CD4-positive, alpha-beta memory T cell (primary cell): ENCODE data around the gene SPATA16. TPM values are rescaled to one million over a fixed set of nuclear protein-coding genes. Genes with fewer than 3 reads are reported as not detected.
"Not testable (repeated sequence)": the region's sequence is repeated elsewhere in the genome, so short reads cannot be mapped to it uniquely, and the experiment has no call there.

ENCODE experiments used
- CTCF ChIA-PET: fragments of 350-600 bp; sonication (Branson Sonifier 250); formaldehyde crosslinking; loops from one replicate; lab custom pipeline; 2021; ENCODE audit warnings: inconsistent platforms; ENCODE audit not compliant: partially characterized antibody; lab: Charles Lee
- POLR2A ChIA-PET: fragments of 350-600 bp; sonication (Branson Sonifier 250); formaldehyde crosslinking; loops from one replicate; lab custom pipeline; 2021; ENCODE audit not compliant: partially characterized antibody; lab: Charles Lee
- DNase-seq, 5 donors: peaks; one replicate each; pipeline versions ENCODE4 v3.0.0 to v3.0.0-alpha.2; 2020 to 2022; ENCODE audit warnings: mixed read lengths in 1 of 5
- H3K27ac ChIP-seq: one replicate; pipeline ENCODE4 v1.7.0; 2013; ENCODE audit warnings: low read depth, low read length
- H3K27me3 ChIP-seq: 2 replicates; pipeline ENCODE4 v1.7.0; 2013; ENCODE audit warnings: mild to moderate bottlenecking, low read length, moderate library complexity; ENCODE audit not compliant: insufficient read depth
- H3K36me3 ChIP-seq: 2 replicates; pipeline ENCODE4 v1.7.0; 2013; ENCODE audit warnings: mild to moderate bottlenecking, low read length, moderate library complexity; ENCODE audit not compliant: insufficient read depth
- H3K4me1 ChIP-seq: 2 replicates; pipeline ENCODE4 v1.7.0; 2013; ENCODE audit warnings: mild to moderate bottlenecking, low read length, moderate library complexity; ENCODE audit not compliant: insufficient read depth
- H3K4me3 ChIP-seq, 2 donors: one replicate each; pipeline ENCODE4 v1.7.0; 2013; ENCODE audit warnings: low read length in 2 of 2, mild to moderate bottlenecking in 1 of 2
- H3K9me3 ChIP-seq, 2 donors: one replicate each; pipeline ENCODE4 v1.7.0; 2013; ENCODE audit warnings: low read length in 2 of 2, control low read depth in 1 of 2; ENCODE audit not compliant: control insufficient read depth in 1 of 2
- H3K27ac Mint-ChIP-seq, 7 donors: one replicate each; pipeline ENCODE4 v1.8.0; 2020 to 2021; ENCODE audit warnings: mixed read lengths in 7 of 7, mild to moderate bottlenecking in 6 of 7, inconsistent platforms in 3 of 7, moderate library complexity in 3 of 7
- H3K27me3 Mint-ChIP-seq, 2 donors: one replicate each; pipeline ENCODE4 v1.8.0; 2020 to 2021; ENCODE audit warnings: mixed read lengths in 2 of 2
- H3K36me3 Mint-ChIP-seq, 2 donors: one replicate each; pipeline ENCODE4 v1.8.0; 2020 to 2021; ENCODE audit warnings: mixed read lengths in 2 of 2, inconsistent platforms in 1 of 2, mild to moderate bottlenecking in 1 of 2
- H3K4me1 Mint-ChIP-seq, 4 donors: one replicate each; pipeline ENCODE4 v1.8.0; 2020 to 2021; ENCODE audit warnings: mixed read lengths in 4 of 4, mild to moderate bottlenecking in 1 of 4
- H3K4me3 Mint-ChIP-seq, 8 donors: one replicate each; pipeline ENCODE4 v1.8.0; 2020 to 2021; ENCODE audit warnings: mixed read lengths in 8 of 8, mild to moderate bottlenecking in 7 of 8, moderate library complexity in 6 of 8, inconsistent platforms in 3 of 8
- H3K9me3 Mint-ChIP-seq, 8 donors: one replicate each; pipeline ENCODE4 v1.8.0; 2020 to 2021; ENCODE audit warnings: mixed read lengths in 8 of 8, mild to moderate bottlenecking in 5 of 8, inconsistent platforms in 3 of 8, moderate library complexity in 1 of 8
- intact Hi-C: fragments of 100-400 bp; cut with micrococcal nuclease; formaldehyde crosslinking; loops from one replicate; pipeline ENCODE4 v1.15.1; 2023
- polyA plus RNA-seq, 2 donors: library from polyadenylated mRNA; unstranded; fragments of 300-500 nt; fragmentation: Illumina TruSeq; gene quantifications; one replicate each; pipeline ENCODE4 v1.2.3, GENCODE V29; 2021
- total RNA-seq, 2 experiments: library from RNA; stranded (reverse); gene quantifications; one replicate each; pipeline ENCODE4 v1.2.3, GENCODE V29; 2021

Gene SPATA16
- total and polyA plus RNA-seq, 4 experiments from 2014 or later, result not detected

- H3K4me1 ChIP-seq, DNase-seq, H3K27ac Mint-ChIP-seq, intact Hi-C loops, POLR2A ChIA-PET, H3K36me3 ChIP-seq, H3K4me3 ChIP-seq, H3K4me1 Mint-ChIP-seq, CTCF ChIA-PET, H3K36me3 Mint-ChIP-seq, H3K27me3 Mint-ChIP-seq, H3K9me3 ChIP-seq, H3K27ac ChIP-seq, H3K4me3 Mint-ChIP-seq, H3K9me3 Mint-ChIP-seq, H3K27me3 ChIP-seq: not testable (repeated sequence)
Measured at GRCh38 chr3:173020128-173020527, 120.9 kb downstream of the SPATA16 start.

GRCh38 chr3:173019378-173019777 lies 121.7 kb downstream of the SPATA16 start:
- Histone ChIP-seq H3K4me1 (no peaks in the 10 kb centered on the region), H3K9me3 (no peaks in the 10 kb centered on the region), H3K27me3 (no peaks in the 10 kb centered on the region), H3K4me3 (no peak overlapping the region), H3K27ac (no peak overlapping the region), H3K36me3 (no peaks in the 10 kb centered on the region)
- no peak for DNase-seq
- intact Hi-C loops, result loop anchor here (1.0 kb wide), 1 partner anchor 38 kb away; no protein-coding TSS in a partner anchor
- Mint-ChIP-seq H3K27me3 (peaks cover 0 to 1% of the 10 kb centered on the region in 2 donors), H3K9me3 (peaks cover 0 to 3% (median 0%) of the 10 kb centered on the region in 8 donors), H3K4me3 (no peak overlapping the region), H3K36me3 (no peaks in the 10 kb centered on the region), H3K4me1 (no peaks in the 10 kb centered on the region), H3K27ac (no peak overlapping the region)
- ChIA-PET CTCF (no interaction called here), POLR2A (no interaction called here)

- no peak for DNase-seq
- Mint-ChIP-seq H3K27ac (no peak overlapping the region), H3K27me3 (peaks cover 0 to 1% of the 10 kb centered on the region in 2 donors), H3K4me1 (no peaks in the 10 kb centered on the region), H3K4me3 (no peak overlapping the region), H3K9me3 (peaks cover 0 to 3% (median 0%) of the 10 kb centered on the region in 8 donors), H3K36me3 (no peaks in the 10 kb centered on the region)
- intact Hi-C loops, result loop anchor here (1.0 kb wide), 1 partner anchor 37 kb away; no protein-coding TSS in a partner anchor
- Histone ChIP-seq H3K27ac (no peak overlapping the region), H3K4me3 (no peak overlapping the region), H3K27me3 (no peaks in the 10 kb centered on the region), H3K9me3 (no peaks in the 10 kb centered on the region), H3K36me3 (no peaks in the 10 kb centered on the region), H3K4me1 (no peaks in the 10 kb centered on the region)
- ChIA-PET CTCF (no interaction called here), POLR2A (no interaction called here)
Measured at GRCh38 chr3:173018758-173019157, 122.3 kb downstream of the SPATA16 start.

GRCh38 chr3:173013219-173013832 lies 127.7 kb downstream of the SPATA16 start:
- Histone ChIP-seq H3K4me3 (no peak overlapping the region), H3K27ac (no peak overlapping the region), H3K4me1 (no peaks in the 10 kb centered on the region), H3K9me3 (no peaks in the 10 kb centered on the region), H3K27me3 (no peaks in the 10 kb centered on the region), H3K36me3 (no peaks in the 10 kb centered on the region)
- CTCF ChIA-PET, result no interaction called here
- Mint-ChIP-seq H3K4me3 (no peak overlapping the region), H3K27me3 (no peaks in the 10 kb centered on the region), H3K4me1 (no peaks in the 10 kb centered on the region), H3K9me3 (peaks cover 0 to 9% (median under 1%) of the 10 kb centered on the region in 8 donors), H3K27ac (no peak overlapping the region), H3K36me3 (no peaks in the 10 kb centered on the region)
- intact Hi-C loops, result no loop called here
- DNase-seq, result no peak
- POLR2A ChIA-PET, result no interaction called here

- H3K4me3 ChIP-seq, result no peak overlapping the region
- DNase-seq, result no peak
- no peak overlapping the region for H3K27ac ChIP-seq
- H3K36me3 ChIP-seq, result no peaks in the 10 kb centered on the region
- H3K36me3 Mint-ChIP-seq, result no peaks in the 10 kb centered on the region
- H3K27me3 Mint-ChIP-seq, result no peaks in the 10 kb centered on the region
- no peaks in the 10 kb centered on the region for H3K4me1 Mint-ChIP-seq
- ChIA-PET CTCF (no interaction called here), POLR2A (no interaction called here)
- no peak overlapping the region for H3K4me3 Mint-ChIP-seq
- H3K9me3 Mint-ChIP-seq, result peaks cover 0 to 7% (median under 1%) of the 10 kb centered on the region in 8 donors
- no peaks in the 10 kb centered on the region for H3K27me3 ChIP-seq
- H3K4me1 ChIP-seq, result no peaks in the 10 kb centered on the region
- intact Hi-C loops, result no loop called here
- H3K9me3 ChIP-seq, result no peaks in the 10 kb centered on the region
- no peak overlapping the region for H3K27ac Mint-ChIP-seq
Measured at GRCh38 chr3:173009410-173009809, 131.6 kb downstream of the SPATA16 start.

GRCh38 chr3:173008978-173009377 lies 132.1 kb downstream of the SPATA16 start:
- Mint-ChIP-seq H3K27ac (peak overlapping the region in 1 of 7 donors; percentile 53), H3K9me3 (peaks cover 0 to 7% (median under 1%) of the 10 kb centered on the region in 8 donors), H3K4me3 (no peak overlapping the region), H3K27me3 (no peaks in the 10 kb centered on the region), H3K36me3 (no peaks in the 10 kb centered on the region), H3K4me1 (no peaks in the 10 kb centered on the region)
- CTCF ChIA-PET, result no interaction called here
- intact Hi-C loops, result no loop called here
- POLR2A ChIA-PET, result no interaction called here
- Histone ChIP-seq H3K36me3 (no peaks in the 10 kb centered on the region), H3K4me1 (no peaks in the 10 kb centered on the region), H3K27ac (no peak overlapping the region), H3K9me3 (no peaks in the 10 kb centered on the region), H3K27me3 (no peaks in the 10 kb centered on the region), H3K4me3 (no peak overlapping the region)
- no peak for DNase-seq

- ChIA-PET POLR2A (no interaction called here), CTCF (no interaction called here)
- Histone ChIP-seq H3K27ac (no peak overlapping the region), H3K4me3 (no peak overlapping the region), H3K27me3 (no peaks in the 10 kb centered on the region), H3K4me1 (no peaks in the 10 kb centered on the region), H3K36me3 (no peaks in the 10 kb centered on the region), H3K9me3 (no peaks in the 10 kb centered on the region)
- Mint-ChIP-seq H3K36me3 (no peaks in the 10 kb centered on the region), H3K9me3 (peaks cover 0 to 7% (median 2%) of the 10 kb centered on the region in 8 donors), H3K27me3 (no peaks in the 10 kb centered on the region), H3K4me3 (no peak overlapping the region), H3K27ac (no peak overlapping the region), H3K4me1 (no peaks in the 10 kb centered on the region)
- no peak for DNase-seq
- intact Hi-C loops, result no loop called here
Measured at GRCh38 chr3:173007079-173007723, 133.8 kb downstream of the SPATA16 start.
